ENCODE results near the gene SH2B3. TPM values are rescaled to one million over a fixed set of nuclear protein-coding genes. Genes with fewer than 3 reads are reported as not detected.
A peak's percentile ranks its signal among the peaks of the same experiment; 100 is the strongest.
"Not testable (repeated sequence)": the region's sequence is repeated elsewhere in the genome, so short reads cannot be mapped to it uniquely, and the experiment has no call there.

The SH2B3 gene
- total RNA-seq, 1 donor from 2014 or later: 32.3 TPM

DNA sequence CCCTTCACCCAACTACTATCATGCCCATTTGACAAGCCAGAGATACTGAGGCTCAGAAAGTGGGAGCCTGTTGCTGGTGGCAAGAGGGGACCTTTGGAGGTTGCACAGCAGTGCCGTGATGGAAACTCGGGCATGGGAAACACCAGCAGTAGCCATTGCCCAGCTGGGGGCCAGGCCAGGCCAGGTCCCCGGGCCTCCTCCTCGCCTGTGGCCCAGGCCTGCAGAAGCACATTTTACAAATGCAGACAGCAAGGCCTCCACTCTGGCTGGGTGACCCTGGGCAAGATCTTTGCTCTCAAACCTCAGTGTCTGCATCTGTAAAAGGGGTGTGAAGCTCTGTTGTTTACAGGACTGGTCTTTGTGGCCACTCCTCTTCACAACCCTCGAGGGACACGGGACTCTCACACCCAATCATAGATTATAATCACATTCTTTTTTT is 4.5 kb upstream of the SH2B3 start:
- Histone ChIP-seq H3K27me3 (ENCODE audit: control insufficient read depth, insufficient read depth, low read length) (no peaks in the 10 kb centered on the region), H3K36me3 (ENCODE audit: control insufficient read depth, insufficient read depth, low read length) (no peaks in the 10 kb centered on the region), H3K4me3 (ENCODE audit: low read depth, low read length) (no peak overlapping the region)
- TF ChIP-seq, protein P1, sequence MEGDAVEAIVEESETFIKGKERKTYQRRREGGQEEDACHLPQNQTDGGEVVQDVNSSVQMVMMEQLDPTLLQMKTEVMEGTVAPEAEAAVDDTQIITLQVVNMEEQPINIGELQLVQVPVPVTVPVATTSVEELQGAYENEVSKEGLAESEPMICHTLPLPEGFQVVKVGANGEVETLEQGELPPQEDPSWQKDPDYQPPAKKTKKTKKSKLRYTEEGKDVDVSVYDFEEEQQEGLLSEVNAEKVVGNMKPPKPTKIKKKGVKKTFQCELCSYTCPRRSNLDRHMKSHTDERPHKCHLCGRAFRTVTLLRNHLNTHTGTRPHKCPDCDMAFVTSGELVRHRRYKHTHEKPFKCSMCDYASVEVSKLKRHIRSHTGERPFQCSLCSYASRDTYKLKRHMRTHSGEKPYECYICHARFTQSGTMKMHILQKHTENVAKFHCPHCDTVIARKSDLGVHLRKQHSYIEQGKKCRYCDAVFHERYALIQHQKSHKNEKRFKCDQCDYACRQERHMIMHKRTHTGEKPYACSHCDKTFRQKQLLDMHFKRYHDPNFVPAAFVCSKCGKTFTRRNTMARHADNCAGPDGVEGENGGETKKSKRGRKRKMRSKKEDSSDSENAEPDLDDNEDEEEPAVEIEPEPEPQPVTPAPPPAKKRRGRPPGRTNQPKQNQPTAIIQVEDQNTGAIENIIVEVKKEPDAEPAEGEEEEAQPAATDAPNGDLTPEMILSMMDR (IDR thresholded peaks at IDR 0.05; ENCODE audit: insufficient read depth, low read length, poor library complexity, severe bottlenecking): no peak
- DNase-seq (ENCODE audit: low read depth): no peak

DNA sequence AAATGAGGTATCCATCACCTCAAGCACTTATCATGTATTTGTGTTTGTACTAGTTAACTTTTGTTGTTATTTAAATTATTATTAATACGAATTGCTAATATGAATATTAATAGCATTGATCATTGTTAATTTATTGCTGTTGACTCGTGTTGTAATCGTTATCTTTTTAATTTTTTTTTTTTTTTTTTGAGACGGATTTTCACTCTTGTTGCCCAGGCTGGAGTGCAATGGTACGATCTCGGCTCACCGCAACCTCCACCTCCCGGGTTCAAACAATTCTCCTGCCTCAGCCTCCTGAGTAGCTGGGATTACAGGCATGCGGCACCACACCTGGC is 3.3 kb upstream of the SH2B3 start:
- not testable (repeated sequence) for H3K27me3 ChIP-seq (ENCODE audit: control insufficient read depth, insufficient read depth, low read length); H3K36me3 ChIP-seq (ENCODE audit: control insufficient read depth, insufficient read depth, low read length); H3K4me3 ChIP-seq (ENCODE audit: low read depth, low read length); DNase-seq (ENCODE audit: low read depth)

DNA sequence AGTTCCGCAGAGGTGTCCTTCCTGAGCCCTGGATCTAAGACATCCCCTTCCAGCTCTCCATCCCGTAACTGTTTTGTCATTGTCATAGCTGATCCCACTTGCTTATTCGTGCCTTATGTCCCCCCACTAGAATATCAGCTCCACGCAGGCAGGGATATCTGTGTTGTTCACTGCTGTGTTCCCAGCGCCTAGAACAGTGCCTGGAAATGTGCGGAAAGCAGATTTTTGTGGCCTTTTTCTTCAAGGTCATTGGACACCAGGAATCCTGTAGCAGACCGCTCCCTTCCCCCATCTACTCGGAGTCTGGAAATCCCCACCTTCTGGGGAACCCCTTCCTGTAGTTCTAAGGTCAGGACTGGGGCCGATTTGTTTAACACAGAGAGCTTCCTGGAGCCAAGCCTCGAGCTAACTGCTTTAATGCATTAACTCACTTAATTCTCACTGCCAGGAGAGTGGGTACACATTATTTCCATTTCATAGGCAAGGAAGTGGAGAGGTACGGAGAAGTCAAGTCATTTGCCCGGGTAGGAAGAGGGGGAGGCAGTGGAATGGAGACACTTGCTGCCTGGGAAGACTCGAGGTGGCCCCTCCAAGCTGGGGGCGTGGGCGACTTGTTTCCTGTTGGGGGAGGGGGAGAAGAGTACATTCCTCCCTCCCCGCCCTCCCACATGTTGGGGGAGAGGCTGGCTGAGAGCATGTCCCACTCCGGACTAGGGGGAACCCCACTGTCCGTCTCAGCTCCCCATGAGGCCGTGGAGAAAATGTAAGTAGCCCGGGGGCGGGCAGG is 1.2 kb upstream of the SH2B3 start:
- DNase-seq (ENCODE audit: low read depth): no peak
- no peaks in the 10 kb centered on the region for H3K27me3 ChIP-seq (ENCODE audit: control insufficient read depth, insufficient read depth, low read length)
- peak overlapping the region; percentile 68 for H3K4me3 ChIP-seq (ENCODE audit: low read depth, low read length)
- TF ChIP-seq, protein P1 (IDR thresholded peaks at IDR 0.05; ENCODE audit: insufficient read depth, low read length, poor library complexity, severe bottlenecking): no peak
- no peaks in the 10 kb centered on the region for H3K36me3 ChIP-seq (ENCODE audit: control insufficient read depth, insufficient read depth, low read length)

DNA sequence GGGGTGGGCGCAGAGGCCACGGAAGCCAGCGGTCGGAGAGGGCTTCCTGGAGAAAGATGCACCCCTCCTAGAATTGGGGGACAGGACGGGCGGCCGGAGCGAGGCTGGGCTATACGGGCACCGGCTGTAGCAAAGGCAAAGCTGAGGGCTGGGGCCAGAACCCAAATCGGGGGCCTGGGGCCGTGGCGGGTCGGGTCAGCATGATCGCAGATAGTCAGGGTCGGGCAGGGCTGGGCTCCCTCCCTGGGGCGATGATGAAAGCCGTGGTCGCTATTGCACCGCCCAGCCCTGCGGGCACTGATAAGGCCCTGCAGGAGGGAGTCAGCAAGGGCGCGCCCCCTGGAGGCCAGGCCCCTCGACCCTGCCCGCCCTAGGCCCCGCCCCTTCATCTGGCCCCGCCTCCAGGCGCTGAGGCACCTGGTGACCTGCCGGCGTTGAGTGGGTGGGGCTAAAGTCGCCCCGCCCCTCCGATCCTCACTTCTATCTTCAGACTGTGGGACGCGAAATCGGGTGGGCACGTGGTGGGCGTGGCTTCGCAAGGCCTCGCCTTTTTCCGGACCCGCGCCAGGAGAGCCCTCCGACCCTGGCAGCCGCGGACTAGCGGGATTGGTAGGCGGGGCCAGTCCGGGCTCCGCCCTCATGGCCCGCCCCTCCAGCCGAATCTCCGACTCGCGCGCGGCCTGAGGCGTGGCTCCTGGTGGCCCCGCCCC is 419 bp upstream of the SH2B3 start:
- Histone ChIP-seq H3K4me3 (ENCODE audit: low read depth, low read length) (peak overlapping the region; percentile 68), H3K36me3 (ENCODE audit: control insufficient read depth, insufficient read depth, low read length) (no peaks in the 10 kb centered on the region), H3K27me3 (ENCODE audit: control insufficient read depth, insufficient read depth, low read length) (no peaks in the 10 kb centered on the region)
- DNase-seq (ENCODE audit: low read depth): peak; percentile 75
- TF ChIP-seq, protein P1 (IDR thresholded peaks at IDR 0.05; ENCODE audit: insufficient read depth, low read length, poor library complexity, severe bottlenecking): peak; percentile 65

DNA sequence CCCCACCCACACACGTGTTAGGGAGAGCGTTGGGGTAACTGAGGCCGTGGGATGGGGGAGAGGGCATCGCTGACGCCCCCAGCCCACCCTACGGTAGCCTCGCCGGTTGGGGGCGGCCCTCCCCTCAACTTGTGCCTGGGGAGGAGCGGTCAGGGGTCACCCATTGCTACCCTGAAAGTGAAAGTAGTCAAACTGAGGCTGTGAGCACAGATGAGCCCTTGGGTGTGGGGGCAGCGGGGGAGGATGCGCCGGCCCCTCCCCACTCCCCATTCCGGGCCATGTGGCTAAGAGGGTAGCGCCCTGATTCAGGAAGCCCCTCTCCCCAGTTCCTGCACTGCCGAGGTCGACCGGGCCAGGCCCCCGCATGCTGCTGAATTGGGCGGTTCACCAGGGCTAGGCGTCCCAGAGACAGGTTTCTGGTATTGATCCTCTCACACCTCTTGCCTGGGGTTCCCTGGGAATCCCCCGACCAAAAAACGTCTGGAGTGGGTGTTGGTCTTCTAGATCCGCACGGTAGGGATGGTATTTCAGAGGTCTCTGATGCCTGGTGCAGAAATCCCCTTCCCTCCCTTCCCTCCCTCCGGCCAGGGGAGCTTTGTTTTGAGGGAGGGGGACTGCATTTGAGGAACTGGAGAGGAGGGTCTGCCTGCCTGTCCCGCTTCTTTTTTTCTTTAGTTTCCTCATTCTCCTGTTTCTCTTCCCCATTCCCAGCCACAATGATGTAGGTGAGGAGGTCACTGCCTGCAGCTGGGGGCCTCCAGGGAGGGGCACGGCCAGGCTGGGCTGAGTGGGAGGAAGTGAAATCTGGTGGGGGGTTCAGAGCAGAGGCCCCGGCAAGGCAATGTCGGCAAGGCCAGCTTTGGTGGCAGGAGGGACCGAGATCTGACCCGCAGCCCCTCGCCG is 1.0 kb downstream of the SH2B3 start:
- no peaks in the 10 kb centered on the region for H3K27me3 ChIP-seq (ENCODE audit: control insufficient read depth, insufficient read depth, low read length)
- H3K4me3 ChIP-seq (ENCODE audit: low read depth, low read length): peak overlapping the region; percentile 68
- TF ChIP-seq, protein P1 (IDR thresholded peaks at IDR 0.05; ENCODE audit: insufficient read depth, low read length, poor library complexity, severe bottlenecking): no peak
- no peaks in the 10 kb centered on the region for H3K36me3 ChIP-seq (ENCODE audit: control insufficient read depth, insufficient read depth, low read length)
- DNase-seq (ENCODE audit: low read depth): no peak

Measured in kidney epithelial cell (primary cell).